Measurements from ENCODE around the gene EBI3. TPM values are rescaled to one million over a fixed set of nuclear protein-coding genes. Genes with fewer than 3 reads are reported as not detected.

The EBI3 gene
- total and polyA plus RNA-seq, 2 of the 13 experiments (the other 11 are each of a cell fraction or from before 2014, with no cell fraction given): 3.4 TPM; not detected in 1

GRCh38 chr19:4182084-4182810 lies 47.1 kb upstream of the EBI3 start, which contains the start of the genes ANKRD24 and SIRT6 (continued):
- TF ChIP-seq MTF2 (CRISPR knock-in tag; IDR thresholded peaks at IDR 0.05; ENCODE audit: borderline replicate concordance) (no peak), JUN (CRISPR knock-in tag; IDR thresholded peaks at IDR 0.05) (no peak), DRAP1 (CRISPR knock-in tag; IDR thresholded peaks at IDR 0.05) (peak; percentile 74), ZNF720 (CRISPR knock-in tag; IDR thresholded peaks at IDR 0.05) (no peak), HBP1 (CRISPR knock-in tag; IDR thresholded peaks at IDR 0.05; ENCODE audit: low read depth) (peak; percentile 88; the same call in 1 of the 2 replicates), NFIB (CRISPR knock-in tag; IDR thresholded peaks at IDR 0.05; ENCODE audit: borderline replicate concordance) (no peak), ZGPAT (CRISPR knock-in tag; IDR thresholded peaks at IDR 0.05) (peak; percentile 93), ZNF362 (CRISPR knock-in tag; IDR thresholded peaks at IDR 0.05; ENCODE audit: borderline replicate concordance) (no peak), NRL (CRISPR knock-in tag; IDR thresholded peaks at IDR 0.05; ENCODE audit: borderline replicate concordance) (no peak), MED1 (CRISPR knock-in tag; IDR thresholded peaks at IDR 0.05) (peak; percentile 69), ZBTB26 (CRISPR knock-in tag; IDR thresholded peaks at IDR 0.05; ENCODE audit: borderline replicate concordance) (no peak; the same call in 1 of the 2 replicates), FLYWCH1 (CRISPR knock-in tag; IDR thresholded peaks at IDR 0.05) (no peak), DR1 (CRISPR knock-in tag; IDR thresholded peaks at IDR 0.05) (peak; percentile 65; the same call in 1 of the 2 replicates), ZNF567 (CRISPR knock-in tag; IDR thresholded peaks at IDR 0.05; ENCODE audit: borderline replicate concordance) (0 out of 2 replicates have a peak, but pooled peaks have one; percentile 13), ZNF558 (CRISPR knock-in tag; IDR thresholded peaks at IDR 0.05; ENCODE audit: borderline replicate concordance) (peak; percentile 75; the same call in 1 of the 2 replicates), BATF2 (CRISPR knock-in tag; IDR thresholded peaks at IDR 0.05) (no peak), CCAR2 (optimal IDR thresholded peaks at IDR 0.05; ENCODE audit: low read depth, low read length) (no peak), FIP1L1 (IDR thresholded peaks at IDR 0.05; ENCODE audit: borderline replicate concordance, insufficient read depth, low read depth, low read length) (no peak), ATF2 (CRISPR knock-in tag; IDR thresholded peaks at IDR 0.05) (peak; percentile 62), PHF20 (CRISPR knock-in tag; IDR thresholded peaks at IDR 0.05) (peak; percentile 98), ZNF589 (CRISPR knock-in tag; conservative IDR thresholded peaks at IDR 0.05) (0 out of 2 replicates have a peak, but pooled peaks have one; percentile 47)
